Skeletal muscle satellite cell (primary cell): Measurements from ENCODE around the gene PABPN1.

ENCODE experiments used
- H3K27me3 ChIP-seq: 2 replicates; pipeline ENCODE4 v1.7.0; 2013; ENCODE audit warnings: low read length; ENCODE audit not compliant: control insufficient read depth, insufficient read depth
- H3K36me3 ChIP-seq: 2 replicates; pipeline ENCODE4 v1.7.0; 2013; ENCODE audit warnings: mild to moderate bottlenecking, control low read depth, low read length; ENCODE audit not compliant: insufficient read depth
- H3K4me1 ChIP-seq: 2 replicates; pipeline ENCODE4 v1.7.0; 2013; ENCODE audit warnings: low read length; ENCODE audit not compliant: control insufficient read depth, insufficient read depth
- H3K4me2 ChIP-seq: 2 replicates; pipeline ENCODE4 v1.7.0; 2013; ENCODE audit warnings: mild to moderate bottlenecking, low read length
- H3K4me3 ChIP-seq: 2 replicates; pipeline ENCODE4 v1.7.0; 2013; ENCODE audit warnings: low read length
- H3K9ac ChIP-seq: 2 replicates; pipeline ENCODE4 v1.7.0; 2013; ENCODE audit warnings: mild to moderate bottlenecking, low read depth, low read length, moderate library complexity
- H3K9me3 ChIP-seq: replicated peaks from 2 replicates; pipeline ENCODE4 v1.7.0; 2013; ENCODE audit warnings: mild to moderate bottlenecking, control low read depth, low read length

The PABPN1 gene

DNA sequence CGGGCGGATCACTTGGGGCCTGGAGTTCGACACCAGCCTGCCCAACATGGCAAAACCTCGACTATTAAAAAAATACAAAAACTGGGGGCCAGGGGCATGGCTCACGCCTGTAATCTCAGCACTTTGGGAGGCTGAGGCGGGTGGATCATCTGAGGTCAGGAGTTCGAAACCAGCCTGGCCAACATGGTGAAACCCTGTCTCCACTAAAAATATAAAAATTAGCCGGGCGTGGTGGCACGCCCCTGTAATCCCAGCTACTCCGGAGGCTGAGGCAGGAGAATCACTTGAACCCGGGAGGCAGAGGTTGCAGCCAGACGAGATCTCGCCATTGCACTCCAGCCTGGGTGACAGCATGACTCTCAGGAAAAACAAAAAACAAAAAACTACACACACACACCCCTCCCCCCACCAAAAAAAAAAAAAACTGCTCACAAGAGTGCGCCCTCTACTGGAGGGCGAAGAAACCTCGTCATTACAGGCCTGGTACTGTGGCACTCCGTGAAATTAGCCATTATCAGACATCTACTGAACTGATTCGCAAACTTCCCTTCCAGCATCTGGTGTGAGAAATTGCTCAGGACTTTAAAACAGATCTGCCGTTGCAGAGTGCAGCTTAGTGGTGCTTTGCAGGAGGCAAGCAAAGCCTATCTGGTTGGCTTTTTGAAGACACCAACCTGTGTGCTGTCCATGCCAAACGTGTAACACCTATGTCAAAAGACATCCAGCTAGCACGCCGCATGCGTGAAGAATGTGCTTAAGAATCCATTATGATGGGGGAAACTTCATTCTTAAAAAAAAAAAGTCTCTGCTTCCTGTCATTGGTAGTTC, 26.3 kb upstream of the PABPN1 start:
- H3K4me3 ChIP-seq, result no peak overlapping the region
- peaks cover 17% of the 10 kb centered on the region for H3K27me3 ChIP-seq
- H3K36me3 ChIP-seq, result no peaks in the 10 kb centered on the region
- no peak overlapping the region for H3K9ac ChIP-seq
- no peaks in the 10 kb centered on the region for H3K9me3 ChIP-seq
- H3K4me2 ChIP-seq, result peak overlapping the region; percentile 15
- peaks cover 21% of the 10 kb centered on the region for H3K4me1 ChIP-seq

- H3K4me1 ChIP-seq, result peaks cover 25% of the 10 kb centered on the region
- no peak overlapping the region for H3K9ac ChIP-seq
- peaks cover 17% of the 10 kb centered on the region for H3K27me3 ChIP-seq
- no peak overlapping the region for H3K4me3 ChIP-seq
- H3K36me3 ChIP-seq, result no peaks in the 10 kb centered on the region
- H3K4me2 ChIP-seq, result no peak overlapping the region
- no peaks in the 10 kb centered on the region for H3K9me3 ChIP-seq
These were observed 25.1 kb upstream of the PABPN1 start for GRCh38 chr14:23296012-23296777.

GRCh38 chr14:23297096-23297495, 24.2 kb upstream of the PABPN1 start:
- H3K9ac ChIP-seq, result no peak overlapping the region
- no peaks in the 10 kb centered on the region for H3K9me3 ChIP-seq
- H3K36me3 ChIP-seq, result no peaks in the 10 kb centered on the region
- H3K4me2 ChIP-seq, result no peak overlapping the region
- peaks cover 14% of the 10 kb centered on the region for H3K27me3 ChIP-seq
- H3K4me3 ChIP-seq, result no peak overlapping the region
- H3K4me1 ChIP-seq, result peaks cover 27% of the 10 kb centered on the region

- Histone ChIP-seq H3K4me1 (peaks cover 27% of the 10 kb centered on the region), H3K36me3 (no peaks in the 10 kb centered on the region), H3K4me3 (no peak overlapping the region), H3K9ac (no peak overlapping the region), H3K27me3 (peaks cover 14% of the 10 kb centered on the region), H3K9me3 (no peaks in the 10 kb centered on the region), H3K4me2 (no peak overlapping the region)
These were observed 23.5 kb upstream of the PABPN1 start for GRCh38 chr14:23297611-23298277.

GRCh38 chr14:23299211-23299957, 21.9 kb upstream of the PABPN1 start:
- Histone ChIP-seq H3K27me3 (peaks cover 2% of the 10 kb centered on the region), H3K4me1 (peaks cover 27% of the 10 kb centered on the region)

DNA sequence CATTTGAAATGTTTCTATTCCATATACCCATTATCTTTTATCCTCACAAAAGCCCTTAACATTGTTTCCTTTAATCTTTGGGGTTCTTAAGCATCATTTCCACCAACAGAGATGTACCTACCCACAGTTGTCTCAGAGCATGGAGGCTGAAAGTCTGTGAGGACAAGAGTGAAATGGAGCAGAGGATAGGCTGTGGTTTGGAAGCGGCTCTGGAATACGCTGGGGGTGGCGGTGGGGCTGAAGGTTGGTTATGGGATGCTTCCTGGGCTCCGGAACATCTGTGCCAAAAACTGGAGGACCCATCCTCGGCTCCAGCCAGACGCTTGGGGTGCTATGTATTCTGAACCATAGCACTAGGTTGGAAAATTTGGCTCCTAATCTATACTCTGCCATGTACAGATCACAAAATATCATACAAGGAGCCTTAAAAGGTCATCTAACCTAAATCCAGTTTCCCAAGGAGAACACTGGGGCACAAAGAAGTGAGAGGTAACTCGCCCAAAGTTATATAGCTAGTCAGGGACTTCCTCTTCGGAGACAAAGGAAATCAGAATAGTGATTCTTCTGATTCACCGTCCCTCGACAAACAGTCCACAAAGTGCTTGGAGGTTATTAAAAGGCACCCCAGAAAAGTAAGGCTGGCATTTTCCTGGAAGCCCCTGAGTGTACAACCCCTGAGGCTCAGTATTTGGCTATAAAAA, 21.1 kb upstream of the PABPN1 start:
- peak overlapping the region; percentile 80 for H3K4me3 ChIP-seq
- no peaks in the 10 kb centered on the region for H3K27me3 ChIP-seq
- peaks cover 27% of the 10 kb centered on the region for H3K4me1 ChIP-seq
- no peaks in the 10 kb centered on the region for H3K36me3 ChIP-seq
- H3K9ac ChIP-seq, result peak overlapping the region; percentile 87
- H3K9me3 ChIP-seq, result no peaks in the 10 kb centered on the region
- peak overlapping the region; percentile 97 for H3K4me2 ChIP-seq

More at GRCh38 chr14:23299211-23299957, 21.9 kb upstream of the PABPN1 start:
- H3K4me3 ChIP-seq, result no peak overlapping the region
- peak overlapping the region; percentile 87 for H3K9ac ChIP-seq
- H3K9me3 ChIP-seq, result no peaks in the 10 kb centered on the region
- no peaks in the 10 kb centered on the region for H3K36me3 ChIP-seq
- peak overlapping the region; percentile 33 for H3K4me2 ChIP-seq

DNA sequence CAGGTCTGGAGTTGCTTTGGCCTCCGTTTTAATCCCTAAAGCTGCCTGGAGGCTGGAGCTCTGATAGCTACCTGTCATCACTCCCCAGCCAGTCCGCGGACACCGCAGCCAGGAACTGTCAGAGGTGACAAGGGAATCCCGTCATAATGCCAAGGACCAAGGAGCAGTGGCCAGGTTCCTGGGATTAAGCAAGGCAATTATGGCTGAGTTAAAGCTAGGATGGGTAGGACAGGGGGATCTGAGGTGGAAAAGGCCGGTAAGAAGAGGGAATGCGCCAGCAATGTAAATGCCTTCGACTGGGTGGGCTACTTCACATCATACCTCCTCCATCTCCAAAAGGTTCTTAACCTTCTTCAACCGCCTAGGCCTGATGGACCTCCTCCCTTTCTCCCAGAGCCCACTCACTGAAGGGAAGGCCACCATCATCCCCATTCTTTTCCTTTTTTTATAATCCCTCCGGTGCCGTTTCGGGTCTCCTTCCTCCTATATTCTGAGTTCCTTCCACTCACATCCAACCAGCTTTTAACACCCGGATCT, 20.5 kb upstream of the PABPN1 start:
- H3K36me3 ChIP-seq, result no peaks in the 10 kb centered on the region
- H3K4me2 ChIP-seq, result peak overlapping the region; percentile 97
- H3K27me3 ChIP-seq, result no peaks in the 10 kb centered on the region
- peak overlapping the region; percentile 80 for H3K4me3 ChIP-seq
- peak overlapping the region; percentile 87 for H3K9ac ChIP-seq
- H3K9me3 ChIP-seq, result no peaks in the 10 kb centered on the region
- peaks cover 27% of the 10 kb centered on the region for H3K4me1 ChIP-seq

DNA sequence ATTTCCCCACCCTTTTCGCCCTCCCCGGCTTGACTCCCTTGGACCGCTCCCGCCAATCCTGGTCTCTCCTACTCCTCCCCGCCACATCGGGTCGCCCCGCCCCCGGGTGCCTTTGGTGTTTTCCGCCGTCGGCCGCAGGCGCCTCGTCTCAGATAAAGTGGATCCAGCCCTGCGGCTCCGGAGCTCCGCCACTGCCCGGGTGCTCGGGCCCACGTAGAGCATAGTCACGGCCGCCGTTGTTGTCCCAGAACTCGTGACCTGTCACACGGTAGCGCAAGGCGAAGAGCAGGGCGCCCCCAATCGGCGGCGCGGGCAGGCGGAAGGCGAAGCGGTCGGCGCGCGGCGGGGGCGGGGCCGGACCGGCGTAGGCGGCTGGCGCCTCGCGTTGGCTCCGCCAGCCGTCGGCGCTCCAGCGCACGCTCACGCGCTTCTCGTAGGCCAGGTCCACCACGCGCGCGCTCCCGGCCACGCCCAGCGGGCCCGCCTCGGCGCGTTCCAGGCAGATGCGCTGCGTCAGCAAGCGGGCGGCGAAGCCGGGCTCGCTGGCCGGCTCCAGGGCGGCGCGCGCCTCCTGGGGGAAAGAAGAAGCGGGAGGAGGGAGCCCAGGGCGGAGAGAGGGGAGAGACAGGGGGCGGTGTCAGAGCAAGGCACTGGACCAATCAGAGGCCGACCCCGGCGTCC, 19.8 kb upstream of the PABPN1 start:
- H3K4me1 ChIP-seq, result peaks cover 34% of the 10 kb centered on the region
- H3K27me3 ChIP-seq, result no peaks in the 10 kb centered on the region
- no peaks in the 10 kb centered on the region for H3K36me3 ChIP-seq
- no peaks in the 10 kb centered on the region for H3K9me3 ChIP-seq
- H3K4me3 ChIP-seq, result peak overlapping the region; percentile 80
- H3K9ac ChIP-seq, result peak overlapping the region; percentile 90
- peak overlapping the region; percentile 97 for H3K4me2 ChIP-seq

GRCh38 chr14:23301969-23302289, 19.3 kb upstream of the PABPN1 start:
- H3K9me3 ChIP-seq, result no peaks in the 10 kb centered on the region
- H3K4me3 ChIP-seq, result peak overlapping the region; percentile 78
- H3K9ac ChIP-seq, result peak overlapping the region; percentile 90
- no peaks in the 10 kb centered on the region for H3K27me3 ChIP-seq
- peaks cover 35% of the 10 kb centered on the region for H3K4me1 ChIP-seq
- no peaks in the 10 kb centered on the region for H3K36me3 ChIP-seq
- H3K4me2 ChIP-seq, result peak overlapping the region; percentile 96
